HepG2 (cell line): ENCODE measurements around the gene WNT16. TPM values are rescaled to one million over a fixed set of nuclear protein-coding genes. Genes with fewer than 3 reads are reported as not detected.

Source experiments
- ATAC-seq: fragments of 200-7000 bp; cut with Tn5 transposase; 3 replicates; pipeline ENCODE4 v1.9.1; 2020; ENCODE audit warnings: mild to moderate bottlenecking, moderate library complexity
- BruUV-seq: library from RNA; stranded (reverse); fragments of 400-500 nt; replicated peaks from 2 replicates; lab custom pipeline; 2021; lab: Mats Ljungman, UMichigan
- CTCF ChIA-PET: fragments of 300-600 bp; formaldehyde crosslinking; extraction: SDS; loops from one replicate; lab custom pipeline; 2021; ENCODE audit warnings: low total read pairs, inconsistent platforms, low intra/inter-chr PET ratio; lab: Yijun Ruan, JAX
- POLR2A ChIA-PET: fragments of 350-600 bp; sonication (Branson Sonifier 250); formaldehyde crosslinking; loops from one replicate; lab custom pipeline; 2020; ENCODE audit warnings: antibody characterized with exemption, inconsistent platforms; lab: Yijun Ruan, JAX
- DNase-seq: peaks from one replicate; pipeline ENCODE4 v3.0.0-alpha.2; 2015; ENCODE audit warnings: low spot score
- FAIRE-seq: peaks from 3 replicates; lab custom pipeline; 2011; peaks lifted over from hg19 to GRCh38; lab: Jason Lieb, UNC
- H2AFZ ChIP-seq: one replicate; pipeline ENCODE4 v1.6.1; 2011; ENCODE audit warnings: low read length, inconsistent platforms
- H3K27ac ChIP-seq: fragments of 300-600 bp; 3 replicates; pipeline ENCODE4 v1.8.0; 2011; ENCODE audit warnings: mixed run types, mild to moderate bottlenecking, mixed read lengths, low read length, inconsistent platforms; ENCODE audit not compliant: insufficient read depth; ENCODE audit errors: extremely low read length
- H3K27me3 ChIP-seq, 2 experiments: fragments of 200-600 bp in 1 of 2; 2 replicates in 1 of 2; 3 replicates in 1 of 2; pipeline versions ENCODE4 v1.6.0 to v1.8.0; 2011; ENCODE audit warnings: low read length in 2 of 2, mild to moderate bottlenecking in 2 of 2, moderate library complexity in 2 of 2, inconsistent platforms in 1 of 2; ENCODE audit not compliant: insufficient read depth in 2 of 2, control insufficient read depth in 1 of 2
- H3K36me3 ChIP-seq, 2 experiments: fragments of 200-600 bp in 1 of 2; replicated peaks in 1 of 2; 2 replicates in 1 of 2; 3 replicates in 1 of 2; pipeline versions ENCODE4 v1.5.1 to v1.8.0; 2011; ENCODE audit warnings: low read length in 2 of 2, inconsistent platforms in 1 of 2; ENCODE audit not compliant: insufficient read depth in 2 of 2, control insufficient read depth in 1 of 2
- H3K4me1 ChIP-seq: 2 replicates; pipeline ENCODE4 v1.5.1; 2012; ENCODE audit warnings: low read length, inconsistent platforms; ENCODE audit not compliant: insufficient read depth
- H3K4me2 ChIP-seq: 2 replicates; pipeline ENCODE4 v1.6.0; 2011; ENCODE audit warnings: low read depth, low read length, inconsistent platforms
- H3K4me3 ChIP-seq, 3 experiments: fragments of 200-600 bp in 1 of 3; sonication (generic), shearing (Covaris generic) in 1 of 3; replicated peaks in 1 of 3; 2 replicates each; pipeline ENCODE4 v1.5.1; 2011 to 2016; ENCODE audit warnings: low read length in 3 of 3, inconsistent platforms in 2 of 3, low read depth in 2 of 3, mild to moderate bottlenecking in 2 of 3, control low read depth in 1 of 3, mixed read lengths in 1 of 3; ENCODE audit not compliant: insufficient read depth in 1 of 3
- H3K79me2 ChIP-seq: one replicate; pipeline ENCODE4 v1.6.1; 2011; ENCODE audit warnings: low read length, inconsistent platforms; ENCODE audit not compliant: insufficient read depth
- H3K9ac ChIP-seq: 2 replicates; pipeline ENCODE4 v1.6.0; 2011; ENCODE audit warnings: mild to moderate bottlenecking, low read depth, low read length, inconsistent platforms; ENCODE audit not compliant: insufficient read depth
- H3K9me3 ChIP-seq: 2 replicates; pipeline ENCODE4 v1.5.1; 2012; ENCODE audit warnings: mild to moderate bottlenecking, low read length
- H4K20me1 ChIP-seq: 2 replicates; pipeline ENCODE4 v1.6.0; 2011; ENCODE audit warnings: inconsistent platforms, mild to moderate bottlenecking, low read length, moderate library complexity; ENCODE audit not compliant: insufficient read depth
- FLYWCH1 ChIP-seq: sonication (generic); formaldehyde crosslinking; IDR thresholded peaks from 2 replicates; pipeline ENCODE4 v1.8.1; 2023; ENCODE audit warnings: mild to moderate bottlenecking, missing genetic modification reagents
- KDM6A ChIP-seq: IDR thresholded peaks from 2 replicates; pipeline ENCODE4 v1.6.1; 2016; ENCODE audit warnings: low read depth
- MXI1 ChIP-seq: IDR thresholded peaks from 3 replicates; pipeline ENCODE4 v1.6.1; 2012; ENCODE audit warnings: low read depth, low read length, inconsistent platforms, borderline replicate concordance
- PHF21A ChIP-seq: sonication (generic); formaldehyde crosslinking; IDR thresholded peaks from 2 replicates; pipeline ENCODE4 v1.5.0; 2020; ENCODE audit warnings: mild to moderate bottlenecking, missing genetic modification reagents
- PLSCR1 ChIP-seq: sonication (generic); formaldehyde crosslinking; IDR thresholded peaks from 2 replicates; pipeline ENCODE4 v1.5.0; 2020; ENCODE audit warnings: missing genetic modification reagents, mild to moderate bottlenecking, borderline replicate concordance
- SKI ChIP-seq: fragments of 450-650 bp; IDR thresholded peaks from one replicate; pipeline ENCODE4 v1.6.1; 2018; ENCODE audit warnings: mild to moderate bottlenecking; ENCODE audit not compliant: partially characterized antibody
- U2AF1 ChIP-seq: fragments of 200-400 bp; formaldehyde crosslinking; optimal IDR thresholded peaks from 2 replicates; pipeline ENCODE3; 2017; ENCODE audit warnings: mild to moderate bottlenecking, low read depth, low read length
- ZNF460 ChIP-seq: sonication (generic); formaldehyde crosslinking; IDR thresholded peaks from 2 replicates; pipeline ENCODE4 v1.5.1; 2020; ENCODE audit warnings: missing genetic modification reagents, mild to moderate bottlenecking, borderline replicate concordance
- ZNF710 ChIP-seq: sonication (generic); formaldehyde crosslinking; IDR thresholded peaks from 2 replicates; pipeline ENCODE4 v1.5.0; 2020; ENCODE audit warnings: mild to moderate bottlenecking, missing genetic modification reagents, borderline replicate concordance
- ZNF839 ChIP-seq: sonication (generic); formaldehyde crosslinking; IDR thresholded peaks from 2 replicates; pipeline ENCODE4 v1.4.0; 2020; ENCODE audit warnings: missing genetic modification reagents, mild to moderate bottlenecking, borderline replicate concordance
- WGBS: methylation state at CpG from one replicate; pipeline ENCODE4 v1.1.6; 2017; ENCODE audit warnings: low lambda C conversion rate; 5-methylcytosine and 5-hydroxymethylcytosine counted together
- in situ Hi-C: cut with HindIII; loops from 2 replicates; pipeline ENCODE4 v1.10.0; 2017; ENCODE audit warnings: low pct_unique_long_range_greater_than_20kb; ENCODE audit not compliant: extremely low pct_ligation_motif_present
- intact Hi-C: fragments of 100-400 bp; cut with micrococcal nuclease; formaldehyde crosslinking; loops from one replicate; pipeline ENCODE4 v1.10.0; 2022; ENCODE audit not compliant: unreplicated experiment
- polyA plus RNA-seq, 8 experiments: library from polyadenylated mRNA; depleted of rRNA in 3 of 8; stranded (reverse) in 7 of 8; unstranded in 1 of 8; fragments of >200 nt; fragmentation: Illumina TruSeq in 4 of 8; extraction: Trizol in 4 of 8; gene quantifications; 2 replicates each; pipeline versions ENCODE4 v1.2.1 to v1.2.3, GENCODE V29; 2011 to 2016; ENCODE audit warnings: low read depth in 4 of 8, missing spikeins in 1 of 8, mixed read lengths in 1 of 8; ENCODE audit not compliant: insufficient read depth in 1 of 8
- total RNA-seq, 5 experiments: library from RNA; depleted of rRNA; stranded (reverse); fragments of >200 nt; fragmentation: Illumina TruSeq; extraction: Trizol; gene quantifications; 2 replicates each; pipeline ENCODE4 v1.2.3, GENCODE V29; 2016; ENCODE audit warnings: low read depth in 1 of 5

Gene WNT16
- total and polyA plus RNA-seq, 2 of the 13 experiments (the other 11 are each of a cell fraction or from before 2014, with no cell fraction given), result not detected

GRCh38 chr7:121341933-121342332, 13.1 kb downstream of the WNT16 start (continued):
- TF ChIP-seq ZNF710 (CRISPR knock-in tag), result no peak
- no peak for TF ChIP-seq PLSCR1 (CRISPR knock-in tag)
- no peak for TF ChIP-seq ZNF460 (CRISPR knock-in tag)

- no peak overlapping the region for H2AFZ ChIP-seq
- no peaks in the 10 kb centered on the region for H3K27me3 ChIP-seq
- FAIRE-seq, result no peak
- POLR2A ChIA-PET, result no interaction called here
- TF ChIP-seq PHF21A (no peak), SKI (no peak), ZNF839 (CRISPR knock-in tag) (no peak), MXI1 (no peak), KDM6A (CRISPR knock-in tag) (no peak), U2AF1 (no peak), FLYWCH1 (CRISPR knock-in tag) (no peak)
- TF ChIP-seq, all 625 proteins: peak for 0
- CTCF ChIA-PET, result no interaction called here
- no peaks in the 10 kb centered on the region for H3K9me3 ChIP-seq
- no peaks in the 10 kb centered on the region for H3K79me2 ChIP-seq
- H3K4me1 ChIP-seq, result no peaks in the 10 kb centered on the region
- H3K4me2 ChIP-seq, result no peak overlapping the region
- in situ Hi-C loops (no loop called here), intact Hi-C loops (no loop called here)
- H3K36me3 ChIP-seq, result no peaks in the 10 kb centered on the region; a peak in 1 of 5 replicates
- DNase-seq (no peak), ATAC-seq (no peak)
- 95% methylated on average over 4 of the region's 4 CpGs for WGBS
- no peak overlapping the region for H3K27ac ChIP-seq
- H4K20me1 ChIP-seq, result no peaks in the 10 kb centered on the region
- BruUV-seq, result no TSS peak
- no peak overlapping the region for H3K4me3 ChIP-seq
- no peak overlapping the region for H3K9ac ChIP-seq
Measured at GRCh38 chr7:121342631-121343030, 13.8 kb downstream of the WNT16 start.
